ENCODE results near the gene UBR7. TPM values are rescaled to one million over a fixed set of nuclear protein-coding genes. Genes with fewer than 3 reads are reported as not detected.
"Not testable (repeated sequence)": the region's sequence is repeated elsewhere in the genome, so short reads cannot be mapped to it uniquely, and the experiment has no call there.

Gene UBR7
- 13.4 TPM for total RNA-seq

DNA sequence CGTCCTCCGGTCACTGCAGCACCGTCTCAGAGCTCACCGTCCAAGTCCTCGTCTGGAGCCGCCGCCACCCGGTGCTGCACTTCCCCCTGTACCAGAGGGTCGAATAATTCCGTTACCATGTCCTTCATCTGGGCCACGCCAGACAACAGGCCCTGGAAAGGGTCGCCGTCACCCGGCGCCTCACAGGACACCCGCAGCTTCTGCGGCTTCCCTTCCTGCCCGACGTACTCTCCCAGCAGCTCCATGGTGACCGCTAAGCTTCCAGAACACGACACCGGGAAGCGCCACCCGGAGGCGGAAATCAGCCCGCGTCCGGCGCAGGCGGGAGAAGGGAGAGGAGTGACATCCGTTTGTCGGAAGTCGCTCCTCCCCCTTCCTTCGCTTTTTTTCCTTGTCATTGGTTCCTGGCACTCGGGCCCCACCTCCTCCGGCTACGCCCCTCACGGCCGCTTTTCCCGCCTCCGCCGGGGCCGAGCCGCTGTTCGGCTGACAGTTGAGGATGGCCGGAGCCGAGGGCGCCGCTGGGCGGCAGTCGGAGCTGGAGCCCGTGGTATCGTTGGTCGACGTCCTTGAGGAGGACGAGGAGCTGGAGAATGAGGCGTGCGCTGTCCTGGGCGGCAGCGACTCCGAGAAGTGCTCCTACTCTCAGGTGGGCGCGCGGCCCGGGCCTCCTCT is at the start of gene UBR7, which contains the start of gene GON7:
Gene UBR7 (plus strand): TSS at position 464 of the 675 bp plus-strand sequence. CDS start 36 bp downstream, at position 500.
Gene GON7 (minus strand): TSS at position 273 of the 675 bp plus-strand sequence. CDS start 28 bp downstream, at position 245.
- peak; percentile 98 for ATAC-seq

- ATAC-seq = not testable (repeated sequence)
Observed at GRCh38 chr14:93158349-93158748, 48.7 kb upstream of the UBR7 start.

DNA sequence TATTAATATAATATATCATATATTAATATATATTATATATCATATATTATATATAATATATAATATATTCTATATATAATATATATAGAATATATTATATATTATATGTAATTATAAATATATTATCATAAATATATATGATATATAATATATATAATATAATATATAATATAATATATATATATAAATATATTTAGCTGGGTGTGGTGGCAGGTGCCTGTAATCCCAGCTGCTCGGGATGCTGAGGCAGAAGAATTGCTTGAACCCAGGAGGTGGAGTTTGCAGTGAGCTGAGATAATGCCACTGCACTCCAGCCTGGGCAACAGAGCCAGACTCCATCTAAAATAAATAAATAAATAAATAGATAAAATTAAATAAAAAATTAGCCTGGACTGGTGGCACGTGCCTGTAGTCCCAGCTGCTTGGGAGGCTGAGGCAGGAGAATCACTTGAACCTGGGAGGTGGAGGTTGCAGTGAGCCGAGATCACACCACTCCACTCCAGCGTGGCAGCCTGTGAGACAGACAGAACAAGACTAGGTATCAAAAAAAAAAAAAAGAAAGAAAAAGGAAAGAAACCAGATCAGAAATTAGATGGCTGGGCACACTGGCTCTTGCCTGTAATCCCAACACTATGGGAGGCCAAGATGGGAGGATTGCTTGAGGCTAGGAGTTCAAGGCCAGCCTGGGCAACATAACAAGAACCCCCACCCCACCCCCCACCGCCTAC is 47.3 kb upstream of the UBR7 start:
- ATAC-seq = not testable (repeated sequence)

DNA sequence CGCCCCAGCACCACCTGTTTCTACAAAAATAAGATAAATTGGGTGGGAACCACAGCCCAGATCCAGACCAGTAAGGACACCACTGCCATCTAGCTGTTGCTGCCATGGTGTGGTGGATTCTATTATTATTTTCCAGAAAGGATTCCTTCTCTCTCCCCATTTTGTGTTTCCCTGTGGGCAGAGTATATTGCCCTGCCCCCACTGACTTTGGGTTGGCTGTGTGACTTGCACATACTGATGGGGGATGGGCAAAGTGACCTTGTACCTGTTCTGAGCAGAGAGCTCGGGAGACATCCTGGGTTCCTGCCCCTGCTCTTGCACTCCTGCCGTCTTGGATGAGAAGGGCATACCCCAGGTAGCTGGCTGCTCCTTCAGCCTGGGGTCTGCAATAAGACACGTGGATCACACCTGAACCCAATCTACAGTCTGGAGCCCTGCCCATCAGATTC is 46.7 kb upstream of the UBR7 start:
- ATAC-seq = no peak

DNA sequence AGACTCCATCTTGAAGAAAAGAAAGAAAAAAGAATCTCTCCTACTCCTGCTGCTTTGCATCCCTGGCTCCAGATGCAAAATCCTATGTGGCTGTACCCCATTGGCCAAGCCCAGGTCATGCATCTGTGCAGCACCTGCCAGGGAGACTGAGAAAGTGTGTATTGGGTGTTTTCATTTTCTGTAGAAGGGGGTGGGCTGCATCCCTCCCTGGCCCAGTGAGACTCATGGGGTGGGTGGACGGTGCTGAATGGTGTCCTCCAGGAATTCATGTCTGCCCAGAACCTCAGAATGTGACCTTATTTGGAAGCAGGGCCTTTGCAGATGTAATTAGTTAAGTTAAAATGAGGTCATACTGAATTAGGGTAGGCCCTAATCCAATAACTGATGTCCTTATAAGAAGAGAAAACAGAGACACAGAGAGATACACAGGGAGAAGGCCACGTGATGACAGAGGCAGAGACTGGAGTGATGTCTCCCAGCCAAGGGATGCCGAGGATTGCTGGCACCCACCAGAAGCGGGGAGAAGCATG is 45.6 kb upstream of the UBR7 start:
- no peak for ATAC-seq

DNA sequence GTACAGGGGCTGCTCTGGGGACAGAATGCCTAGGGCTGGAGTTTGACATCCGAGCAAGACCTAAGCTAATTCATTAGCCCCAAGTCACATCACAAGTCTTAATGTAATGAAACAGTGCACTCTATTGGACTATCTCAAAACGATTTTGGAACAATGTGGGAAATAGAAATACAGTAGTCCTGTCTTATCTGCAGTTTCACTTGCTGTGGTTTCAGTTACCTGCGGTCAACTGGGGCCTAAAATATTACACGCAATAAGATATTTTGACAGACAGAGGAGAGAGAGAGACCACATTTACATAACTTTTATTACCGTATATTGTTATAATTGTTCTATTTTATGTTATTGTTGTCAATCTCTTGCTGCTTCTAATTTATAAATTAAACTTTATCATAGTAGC is 43.5 kb upstream of the UBR7 start:
- ATAC-seq = no peak

GRCh38 chr14:93165271-93166265 is 41.5 kb upstream of the UBR7 start:
- ATAC-seq = not testable (repeated sequence)

DNA sequence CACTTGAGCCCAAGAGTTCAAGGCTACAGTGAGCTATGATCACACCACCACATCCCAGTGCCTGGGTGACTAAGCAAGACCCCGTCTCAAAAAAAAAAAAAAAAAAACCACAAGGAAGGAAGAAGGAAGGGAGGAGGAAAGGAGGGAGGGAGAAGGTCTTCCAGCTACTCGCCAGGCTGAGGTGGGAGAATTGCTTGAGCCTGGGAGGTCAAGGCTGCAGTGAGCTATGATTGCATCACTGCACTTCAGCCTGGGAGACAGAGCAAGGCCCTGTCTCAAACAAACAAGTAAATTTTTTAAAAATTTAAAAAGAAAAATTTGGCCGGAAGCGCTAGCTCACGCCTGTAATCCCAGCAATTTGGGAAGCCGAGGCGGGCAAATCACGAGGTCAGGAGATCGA is 38.4 kb upstream of the UBR7 start:
- not testable (repeated sequence) for ATAC-seq

- not testable (repeated sequence) for ATAC-seq
Observed at GRCh38 chr14:93169619-93170018, 37.4 kb upstream of the UBR7 start.

DNA sequence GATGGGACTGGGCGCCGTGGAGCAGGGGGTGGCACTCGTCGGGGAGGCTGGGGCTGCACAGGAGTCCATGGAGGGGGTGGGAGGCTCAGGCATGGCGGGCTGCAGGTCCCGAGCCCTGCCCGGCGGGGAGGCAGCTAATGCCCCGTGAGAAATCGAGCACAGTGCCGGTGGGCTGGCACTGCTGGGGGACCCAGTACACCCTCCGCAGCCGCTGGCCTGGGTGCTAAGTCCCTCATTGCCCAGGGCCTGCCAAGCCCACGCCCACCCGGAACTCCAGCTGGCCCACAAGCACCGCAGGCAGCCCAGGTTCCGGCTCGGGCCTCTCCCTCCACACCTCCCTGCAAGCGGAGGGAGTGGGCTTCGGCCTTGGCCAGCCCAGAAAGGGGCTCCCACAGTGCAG is 36.9 kb upstream of the UBR7 start:
- ATAC-seq = not testable (repeated sequence)

- no peak for ATAC-seq
Observed at GRCh38 chr14:93171376-93171775, 35.7 kb upstream of the UBR7 start.

GRCh38 chr14:93173943-93174395 is 33.1 kb upstream of the UBR7 start:
- peak; percentile 51 for ATAC-seq

DNA sequence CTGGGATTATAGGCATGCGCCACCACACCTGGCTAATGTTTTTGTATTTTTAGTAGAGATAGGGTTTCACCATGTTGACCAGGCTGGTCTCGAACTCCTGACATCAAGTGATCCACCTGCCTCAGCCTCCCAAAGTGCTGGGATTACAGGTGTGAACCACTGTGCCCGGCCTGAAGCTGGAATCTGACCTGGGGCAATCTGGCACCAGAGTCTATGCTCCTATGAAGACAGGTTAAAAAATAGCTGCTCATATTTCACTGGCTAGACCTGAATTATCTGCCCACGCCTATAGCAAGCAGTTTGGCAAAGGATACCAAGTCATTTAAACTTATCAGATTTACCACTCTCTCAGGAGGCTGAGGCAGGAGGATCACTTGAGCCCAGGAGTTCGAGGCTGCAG is 32.3 kb upstream of the UBR7 start:
- not testable (repeated sequence) for ATAC-seq

DNA sequence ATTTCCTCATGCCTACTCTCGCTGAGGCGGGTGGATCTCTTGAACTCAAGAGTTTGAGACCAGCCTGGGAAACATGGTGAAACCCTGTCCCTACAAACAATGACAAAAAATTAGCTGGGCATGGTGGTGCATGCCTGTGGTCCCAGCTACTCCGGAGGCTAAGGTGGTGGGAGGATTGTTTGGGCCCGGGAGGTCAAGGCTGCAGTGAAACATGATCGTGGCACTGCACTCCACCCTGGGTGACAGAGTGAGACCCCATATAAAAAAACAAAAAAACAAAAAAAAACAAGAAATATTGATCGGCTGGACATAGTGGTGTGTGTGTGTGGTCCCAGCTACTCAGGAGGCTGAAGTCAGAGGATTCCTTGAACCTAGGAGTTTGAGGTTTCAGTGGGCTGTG is 31.6 kb upstream of the UBR7 start:
- ATAC-seq = no peak

DNA sequence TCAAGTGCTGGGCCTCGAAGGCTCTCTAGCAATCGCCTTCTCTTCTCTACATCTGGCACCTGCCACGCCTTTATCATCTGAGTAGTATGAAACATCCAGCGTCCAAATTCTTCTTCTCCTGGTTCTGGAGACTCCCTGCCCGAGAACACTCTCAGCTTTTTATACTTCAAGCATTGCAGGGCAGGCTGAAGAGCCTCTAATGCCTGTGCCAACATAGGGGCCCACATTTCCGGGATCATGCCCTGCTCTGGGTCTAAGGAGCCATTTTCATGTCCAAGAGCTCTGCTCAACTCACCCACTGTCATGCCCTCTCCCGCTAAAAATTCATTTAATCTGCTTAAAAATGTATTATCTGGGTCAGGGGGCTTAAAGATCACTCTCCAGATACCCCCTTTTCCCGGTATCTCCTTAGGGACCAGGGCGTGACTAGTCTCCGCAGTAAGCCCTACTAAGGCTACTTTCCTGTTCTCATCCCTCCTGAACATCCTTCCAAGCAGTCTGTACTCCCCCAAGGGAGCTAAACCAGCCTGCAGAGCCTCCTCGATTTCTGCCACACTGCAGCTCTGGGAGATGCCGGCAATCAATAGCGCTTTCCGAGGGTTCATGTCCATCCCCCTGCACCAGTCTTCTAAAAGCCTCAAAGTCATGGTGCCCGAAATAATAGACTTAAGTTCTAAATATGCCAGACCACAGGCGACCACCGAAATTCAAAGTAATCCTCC is 23.3 kb upstream of the UBR7 start:
- ATAC-seq = peak; percentile 7

- peak; percentile 93 for ATAC-seq
Observed at GRCh38 chr14:93184391-93185348, 22.4 kb upstream of the UBR7 start, which contains the start of the genes LYSET and MOAP1. Gene LYSET (plus strand): TSS chr14:93185317. CDS start chr14:93185406, 89 bp downstream. Gene MOAP1 (minus strand): TSS chr14:93184897. CDS start chr14:93184242, 655 bp downstream.

DNA sequence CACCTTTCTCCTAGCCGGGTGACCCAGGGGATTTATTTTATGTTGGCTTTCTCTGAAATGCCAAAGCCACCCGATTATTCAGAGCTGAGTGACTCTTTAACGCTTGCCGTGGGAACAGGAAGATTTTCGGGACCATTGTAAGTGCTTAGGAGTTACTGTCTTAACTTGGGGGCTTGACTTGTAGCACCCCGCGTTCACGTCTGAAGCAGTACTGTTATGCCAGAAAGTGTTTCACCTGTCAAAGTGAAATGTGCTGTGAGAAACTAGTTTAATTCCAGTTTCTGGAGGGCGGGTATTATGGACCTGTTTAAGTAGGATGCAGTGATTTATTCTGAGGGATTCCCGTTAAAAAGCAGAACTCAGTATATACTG is 21.7 kb upstream of the UBR7 start:
- ATAC-seq = no peak

- ATAC-seq = no peak
Observed at GRCh38 chr14:93186466-93186865, 20.6 kb upstream of the UBR7 start.

GRCh38 chr14:93186956-93187355 is 20.1 kb upstream of the UBR7 start:
- no peak for ATAC-seq

Data from esophagus mucosa (tissue), 1 donor.